ENCODE measurements around the gene CCDC177. TPM values are rescaled to one million over a fixed set of nuclear protein-coding genes. Genes with fewer than 3 reads are reported as not detected.

The CCDC177 gene
- total and polyA plus RNA-seq, 9 of the 15 experiments (the other 6 are each of a cell fraction or from before 2014, with no cell fraction given), result not detected

DNA sequence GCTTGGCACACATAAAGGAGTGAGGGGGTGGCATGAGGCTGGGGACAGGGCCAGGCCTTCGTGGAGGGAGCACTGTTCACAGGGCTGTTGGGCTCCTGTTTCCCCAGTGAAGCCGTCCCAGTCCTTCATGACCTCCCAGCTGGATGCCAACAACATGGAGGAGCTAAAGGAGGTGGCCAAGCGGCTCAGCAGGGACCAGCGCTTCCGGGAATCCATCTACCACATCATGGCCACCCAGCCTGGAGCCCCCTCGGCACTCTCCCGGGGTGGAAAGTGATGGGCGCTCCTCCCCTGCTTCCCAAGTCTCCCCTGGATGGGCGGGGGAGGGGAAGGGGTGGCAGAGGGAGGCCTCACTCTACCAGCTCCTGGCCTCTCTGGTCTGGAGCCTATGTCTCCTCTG lies 46.5 kb downstream of the CCDC177 start:
- TF ChIP-seq ZNF217 (CRISPR knock-in tag; IDR thresholded peaks at IDR 0.05) (no peak), SREBF1 (IDR thresholded peaks at IDR 0.05; ENCODE audit: borderline replicate concordance, low read depth, low read length) (no peak), GABPB1 (CRISPR knock-in tag; IDR thresholded peaks at IDR 0.05) (no peak), GABPA (tag; conservative IDR thresholded peaks at IDR 0.05; ENCODE audit: low read depth) (no peak), ESRRA (IDR thresholded peaks at IDR 0.05; ENCODE audit: borderline replicate concordance, low read depth) (no peak)
- intact Hi-C loops (cut with micrococcal nuclease), result no loop called here
- Histone ChIP-seq H3K27me3 (ENCODE audit: control insufficient read depth in 2 of 2, insufficient read depth in 2 of 2, low read length in 2 of 2) (peaks cover 6 to 45% of the 10 kb centered on the region in 2 experiments), H3K4me2 (ENCODE audit: insufficient read depth, low read length) (no peak overlapping the region), H3K9me1 (ENCODE audit: control insufficient read depth, insufficient read depth, low read length) (no peaks in the 10 kb centered on the region), H3K36me3 (ENCODE audit: control insufficient read depth, insufficient read depth, low read length) (no peaks in the 10 kb centered on the region), H3K27ac (ENCODE audit: extremely low read depth, low read depth, low read length) (no peak overlapping the region), H3K9me3 (replicated peaks; ENCODE audit: control insufficient read depth, insufficient read depth, low read depth, low read length) (no peaks in the 10 kb centered on the region), H4K20me1 (replicated peaks; ENCODE audit: control insufficient read depth, insufficient read depth, low read length) (no peaks in the 10 kb centered on the region), H3K9ac (ENCODE audit: insufficient read depth in 1 of 2, low read depth in 2 of 2, low read length in 2 of 2) (no peak overlapping the region), H3K79me2 (ENCODE audit: control insufficient read depth, insufficient read depth, low read length) (no peaks in the 10 kb centered on the region), H2AFZ (ENCODE audit: low read depth, low read length) (no peak overlapping the region), H3K4me1 (replicated peaks in 1 of 2; ENCODE audit: control insufficient read depth in 2 of 2, insufficient read depth in 2 of 2, low read length in 2 of 2) (no peaks in the 10 kb centered on the region; a peak in 1 of 5 replicates), H3K4me3 (no peak overlapping the region)
- POLR2A ChIA-PET, result interaction anchor here (0.6 kb wide), 2 partner anchors 1412 to 1913 kb away, joined by 3 read pairs; no protein-coding TSS in a partner anchor
- 0% methylated on average over 2 of the region's 9 CpGs for WGBS (ENCODE audit: insufficient coverage, low coverage, missing lambda C conversion rate)
- ATAC-seq, result no peak
- no peak for DNase-seq (ENCODE audit: extremely low read depth in 1 of 4, low spot score in 3 of 4)
- FAIRE-seq, result no peak
- in situ Hi-C loops (cut with MboI), result no loop called here
- BruUV-seq (replicated peaks), result no TSS peak
- CTCF ChIA-PET (ENCODE audit: low intra/inter-chr PET ratio), result no interaction called here

DNA sequence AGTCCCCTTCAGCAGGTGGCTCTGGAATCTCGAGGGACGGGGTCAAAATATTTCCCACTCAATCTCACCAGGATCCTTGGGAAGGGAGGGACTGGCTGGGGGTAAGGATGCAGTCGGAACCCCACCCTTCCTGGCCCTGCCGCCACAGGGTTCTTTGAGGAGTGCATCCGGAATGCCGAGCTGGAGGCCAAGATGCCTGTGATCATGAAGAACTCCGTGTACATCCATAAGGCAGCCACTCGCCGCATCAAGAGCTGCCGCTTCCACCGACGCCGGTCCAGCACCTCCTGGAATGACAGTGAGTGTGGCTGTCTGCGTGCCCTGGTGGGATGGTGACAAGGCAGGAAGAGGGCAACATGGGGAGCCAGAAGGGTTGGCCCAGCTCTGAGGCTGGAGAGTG lies 47.0 kb downstream of the CCDC177 start:
- no peak for DNase-seq (ENCODE audit: extremely low read depth in 1 of 4, low spot score in 3 of 4)
- intact Hi-C loops (cut with micrococcal nuclease) (no loop called here), in situ Hi-C loops (cut with MboI) (no loop called here)
- 0% methylated on average over 10 of the region's 14 CpGs for WGBS (ENCODE audit: insufficient coverage, low coverage, missing lambda C conversion rate)
- Histone ChIP-seq H3K27ac (ENCODE audit: extremely low read depth, low read depth, low read length) (no peak overlapping the region), H3K36me3 (ENCODE audit: control insufficient read depth, insufficient read depth, low read length) (no peaks in the 10 kb centered on the region), H3K79me2 (ENCODE audit: control insufficient read depth, insufficient read depth, low read length) (no peaks in the 10 kb centered on the region), H3K9me1 (ENCODE audit: control insufficient read depth, insufficient read depth, low read length) (no peaks in the 10 kb centered on the region), H3K4me2 (ENCODE audit: insufficient read depth, low read length) (no peak overlapping the region), H2AFZ (ENCODE audit: low read depth, low read length) (no peak overlapping the region), H3K4me3 (no peak overlapping the region), H3K9me3 (replicated peaks; ENCODE audit: control insufficient read depth, insufficient read depth, low read depth, low read length) (no peaks in the 10 kb centered on the region), H4K20me1 (replicated peaks; ENCODE audit: control insufficient read depth, insufficient read depth, low read length) (no peaks in the 10 kb centered on the region), H3K9ac (ENCODE audit: insufficient read depth in 1 of 2, low read depth in 2 of 2, low read length in 2 of 2) (no peak overlapping the region), H3K27me3 (ENCODE audit: control insufficient read depth in 2 of 2, insufficient read depth in 2 of 2, low read length in 2 of 2) (peaks cover 6 to 41% of the 10 kb centered on the region in 2 experiments), H3K4me1 (replicated peaks in 1 of 2; ENCODE audit: control insufficient read depth in 2 of 2, insufficient read depth in 2 of 2, low read length in 2 of 2) (no peaks in the 10 kb centered on the region)
- ChIA-PET CTCF (ENCODE audit: low intra/inter-chr PET ratio) (interaction anchor here (0.5 kb wide), 1 partner anchor 24 kb away, joined by 3 read pairs; no protein-coding TSS in a partner anchor), POLR2A (no interaction called here)
- ATAC-seq, result no peak
- BruUV-seq (replicated peaks), result no TSS peak
- no peak for TF ChIP-seq CBX3 (IDR thresholded peaks at IDR 0.05; ENCODE audit: borderline replicate concordance in 1 of 2, low read length in 2 of 2)
- no peak for TF ChIP-seq THRAP3 (IDR thresholded peaks at IDR 0.05; ENCODE audit: borderline replicate concordance)
- TF ChIP-seq MTA3 (IDR thresholded peaks at IDR 0.05; ENCODE audit: borderline replicate concordance), result no peak
- TF ChIP-seq ARHGAP35 (IDR thresholded peaks at IDR 0.05; ENCODE audit: partially characterized antibody), result no peak
- FAIRE-seq, result no peak
